Omental fat pad (tissue), 4 donors: ENCODE results near the gene UPP2. TPM values are rescaled to one million over a fixed set of nuclear protein-coding genes. Genes with fewer than 3 reads are reported as not detected.

Experiments
- ATAC-seq: fragments of 150-250 bp; one replicate; pipeline ENCODE4 v1.9.1; 2016; ENCODE audit warnings: mild to moderate bottlenecking, moderate library complexity; ENCODE audit not compliant: low FRiP score
- DNase-seq: peaks from one replicate; pipeline ENCODE4 v3.0.0-alpha.2; 2019; ENCODE audit warnings: low spot score
- total RNA-seq, 4 donors: library from RNA; depleted of rRNA; stranded (reverse); fragments of >200 nt; gene quantifications; one replicate each; pipeline ENCODE4 v1.1.0, GENCODE V29; 2016
- TF ChIP-seq, protein P1 (sequence below), 3 donors: fragments of 450-650 bp; IDR thresholded peaks; one replicate each; pipeline ENCODE4 v1.5.1; 2016 to 2017; ENCODE audit warnings: antibody characterized with exemption in 3 of 3, mild to moderate bottlenecking in 3 of 3, moderate library complexity in 2 of 3

Gene UPP2
- total RNA-seq, 4 donors from 2014 or later: not detected

DNA sequence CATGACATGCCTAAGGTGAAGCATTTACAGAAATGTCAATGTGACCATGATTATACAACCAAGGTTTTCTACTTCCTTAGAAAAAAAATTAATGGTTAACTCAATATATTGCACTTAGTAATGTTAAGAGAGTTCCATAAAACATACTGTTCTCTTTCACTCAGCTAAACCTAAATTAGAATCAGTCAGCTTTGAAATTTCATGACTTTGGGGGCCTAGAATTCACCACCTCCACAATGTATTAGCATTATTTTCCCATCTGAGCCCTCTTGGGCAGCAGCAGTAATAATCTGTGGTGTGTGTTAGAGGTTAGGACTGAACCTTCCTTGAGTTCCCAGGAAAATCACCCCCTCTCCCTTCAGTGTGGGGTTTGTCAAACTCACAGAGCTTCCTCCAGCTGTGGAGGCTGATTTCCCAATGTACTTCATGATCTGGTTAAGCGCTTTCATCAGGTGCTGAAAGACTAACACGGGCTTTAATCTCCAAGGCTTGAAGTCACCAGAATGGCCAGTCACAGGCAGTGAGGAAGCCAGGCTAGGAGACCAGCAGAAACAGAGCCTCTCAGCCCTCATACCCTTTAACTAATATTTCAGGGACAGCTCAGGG lies 7.1 kb upstream of the UPP2 start:
- TF ChIP-seq, protein P1, sequence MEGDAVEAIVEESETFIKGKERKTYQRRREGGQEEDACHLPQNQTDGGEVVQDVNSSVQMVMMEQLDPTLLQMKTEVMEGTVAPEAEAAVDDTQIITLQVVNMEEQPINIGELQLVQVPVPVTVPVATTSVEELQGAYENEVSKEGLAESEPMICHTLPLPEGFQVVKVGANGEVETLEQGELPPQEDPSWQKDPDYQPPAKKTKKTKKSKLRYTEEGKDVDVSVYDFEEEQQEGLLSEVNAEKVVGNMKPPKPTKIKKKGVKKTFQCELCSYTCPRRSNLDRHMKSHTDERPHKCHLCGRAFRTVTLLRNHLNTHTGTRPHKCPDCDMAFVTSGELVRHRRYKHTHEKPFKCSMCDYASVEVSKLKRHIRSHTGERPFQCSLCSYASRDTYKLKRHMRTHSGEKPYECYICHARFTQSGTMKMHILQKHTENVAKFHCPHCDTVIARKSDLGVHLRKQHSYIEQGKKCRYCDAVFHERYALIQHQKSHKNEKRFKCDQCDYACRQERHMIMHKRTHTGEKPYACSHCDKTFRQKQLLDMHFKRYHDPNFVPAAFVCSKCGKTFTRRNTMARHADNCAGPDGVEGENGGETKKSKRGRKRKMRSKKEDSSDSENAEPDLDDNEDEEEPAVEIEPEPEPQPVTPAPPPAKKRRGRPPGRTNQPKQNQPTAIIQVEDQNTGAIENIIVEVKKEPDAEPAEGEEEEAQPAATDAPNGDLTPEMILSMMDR (IDR thresholded peaks at IDR 0.05): no peak
- no peak for DNase-seq
- no peak for ATAC-seq

DNA sequence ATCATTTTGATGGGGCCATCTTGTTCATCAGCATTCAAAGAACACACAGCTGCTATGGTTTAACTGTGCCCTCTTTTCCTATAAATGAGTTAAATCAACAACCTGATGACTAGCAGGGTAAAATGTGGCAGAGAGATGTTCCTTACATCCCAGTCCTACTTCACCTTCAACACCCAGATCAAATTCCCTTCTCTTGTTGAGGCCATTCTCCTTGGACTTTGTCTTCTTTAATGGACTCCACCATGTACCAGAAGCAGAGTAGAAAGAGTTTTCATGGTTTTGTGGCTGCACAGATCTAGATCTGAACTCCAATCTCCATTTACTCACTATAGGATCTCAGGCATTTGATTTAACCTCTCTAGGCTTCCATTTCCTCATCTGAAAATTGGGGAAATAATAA lies 6.4 kb upstream of the UPP2 start:
- ATAC-seq: no peak
- TF ChIP-seq, protein P1 (IDR thresholded peaks at IDR 0.05): no peak
- no peak for DNase-seq

DNA sequence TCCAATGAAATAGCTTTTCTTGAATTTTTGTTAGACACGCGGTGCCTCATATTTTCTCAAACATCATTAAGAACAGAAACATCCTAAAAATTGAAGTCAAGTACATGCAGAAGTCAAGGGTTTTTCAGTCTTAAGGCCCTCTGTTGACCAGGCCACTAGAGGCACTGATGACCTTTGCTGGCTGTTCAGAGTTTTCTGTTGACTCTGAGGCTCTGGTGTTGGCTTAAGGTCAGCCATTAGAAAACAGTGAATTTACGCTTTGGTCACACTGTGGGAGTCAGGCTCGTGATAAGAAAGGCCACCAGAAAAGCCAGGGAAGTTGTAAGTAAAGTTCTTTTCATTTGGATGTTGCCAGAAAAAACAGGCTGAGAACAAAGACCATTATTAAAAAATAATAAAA lies 5.8 kb upstream of the UPP2 start:
- ATAC-seq (no peak), DNase-seq (no peak)
- TF ChIP-seq, protein P1 (IDR thresholded peaks at IDR 0.05): no peak

DNA sequence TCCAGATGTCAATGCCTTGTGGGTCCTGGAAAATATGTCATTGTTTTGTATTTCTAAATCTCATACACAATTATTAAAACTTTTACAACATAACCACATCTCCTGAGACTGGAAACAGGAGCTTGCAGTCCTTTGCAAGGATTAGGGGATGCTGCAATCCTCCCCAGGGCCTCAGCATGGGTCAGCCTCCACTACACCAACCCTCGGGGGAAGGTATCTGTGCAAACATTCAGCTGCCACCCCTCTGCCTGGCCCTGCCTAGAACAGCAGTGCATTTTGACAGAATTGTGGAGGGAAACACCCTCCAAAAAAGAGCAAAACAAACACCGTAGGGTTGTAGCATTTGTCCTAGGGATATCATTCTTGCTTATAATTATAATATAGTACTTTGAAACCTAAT lies 4.2 kb upstream of the UPP2 start:
- ATAC-seq (no peak), DNase-seq (no peak)
- TF ChIP-seq, protein P1 (IDR thresholded peaks at IDR 0.05): no peak

DNA sequence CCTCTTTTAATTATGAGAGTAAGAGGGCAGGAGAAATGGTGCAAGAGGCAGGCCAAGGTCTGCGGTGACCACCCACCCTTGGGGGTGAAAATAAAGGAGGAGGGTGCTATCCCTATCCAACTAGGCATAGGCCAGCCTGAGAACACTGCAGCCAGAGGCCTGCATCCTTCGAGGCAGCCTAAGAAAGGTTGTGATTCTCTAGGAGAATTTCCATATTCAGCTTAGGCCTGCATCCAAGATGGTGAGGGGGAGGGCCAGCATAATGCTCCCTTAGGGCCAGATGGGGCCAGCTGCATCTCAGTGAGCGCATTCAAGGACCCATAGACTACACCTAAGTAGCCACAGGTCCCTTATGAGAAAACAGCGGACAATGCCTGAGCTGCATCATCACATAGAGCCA lies 3.5 kb upstream of the UPP2 start:
- TF ChIP-seq, protein P1 (IDR thresholded peaks at IDR 0.05): no peak
- ATAC-seq: no peak
- no peak for DNase-seq

DNA sequence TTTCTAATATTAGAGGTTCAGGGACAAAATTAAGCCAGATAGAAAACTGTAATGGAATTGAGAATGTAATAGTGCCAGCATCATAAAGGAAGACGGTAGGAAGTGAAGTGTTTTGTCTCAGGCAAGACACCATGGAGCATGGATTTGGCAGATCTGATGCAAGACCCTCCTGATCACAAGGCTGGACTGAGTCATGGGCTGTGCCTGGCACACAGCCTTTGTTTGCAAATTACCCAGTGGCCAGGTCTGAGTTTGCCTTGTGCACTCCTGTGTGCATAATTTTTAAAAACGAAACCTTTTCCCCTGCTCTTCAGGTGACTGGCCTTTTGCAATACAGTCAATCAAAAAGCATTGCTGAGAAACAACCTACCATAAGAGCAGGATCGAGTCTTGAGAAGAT lies 2.0 kb upstream of the UPP2 start:
- DNase-seq (no peak), ATAC-seq (no peak)
- TF ChIP-seq, protein P1 (IDR thresholded peaks at IDR 0.05): no peak

DNA sequence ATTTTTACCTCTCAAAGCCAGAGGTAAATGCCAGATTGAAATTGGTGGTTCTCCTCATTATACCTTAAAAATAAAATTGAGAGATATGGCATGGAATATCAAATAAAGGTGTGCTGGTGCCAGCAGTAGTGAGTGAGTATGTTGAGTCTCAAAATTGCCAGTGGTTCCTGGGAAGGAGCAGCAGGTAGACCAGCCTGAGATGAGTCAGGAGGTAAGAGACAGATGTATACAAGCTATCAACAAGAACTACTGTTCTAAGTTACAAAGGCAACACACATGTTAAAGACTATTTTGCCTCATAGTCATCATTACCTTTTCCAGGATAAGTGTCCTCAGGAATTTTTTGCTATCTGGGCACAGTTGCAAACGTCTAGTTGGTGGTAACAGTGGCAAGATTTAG lies 1.3 kb upstream of the UPP2 start:
- DNase-seq (no peak), ATAC-seq (no peak)
- TF ChIP-seq, protein P1 (IDR thresholded peaks at IDR 0.05): no peak
